ENCODE data around the gene FUT2. TPM values are rescaled to one million over a fixed set of nuclear protein-coding genes. Genes with fewer than 3 reads are reported as not detected.

The FUT2 gene
- total and polyA plus RNA-seq, 2 donors (not counting 1 experiment from before 2014, with no cell fraction given): not detected

DNA sequence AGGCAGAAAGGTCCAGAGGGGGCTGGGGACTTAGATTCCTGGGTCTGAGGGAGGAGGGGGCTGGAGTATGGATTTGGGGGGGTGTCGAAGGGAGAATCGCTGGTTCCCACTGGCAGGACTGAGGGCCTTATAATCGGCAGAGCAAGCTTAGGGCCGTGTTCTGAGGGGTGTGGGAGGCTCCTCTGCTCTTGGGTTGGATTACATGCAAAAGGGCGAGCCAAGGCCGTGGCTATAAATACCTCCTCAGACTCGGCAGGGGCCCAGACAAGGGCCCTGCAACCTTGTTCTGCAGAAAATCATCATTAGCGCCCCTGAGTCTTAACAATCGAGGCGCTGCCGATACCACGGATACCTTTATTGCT is 24.5 kb downstream of the FUT2 start:
- intact Hi-C loops (cut with micrococcal nuclease): loop anchor here (1.0 to 10.0 kb wide), 3 partner anchors 152 to 1305 kb away; partner anchors contain the start of genes PPP1R15A, SYNGR4, TMEM143 and VRK3
- peaks cover 18% of the 10 kb centered on the region for H3K4me1 Mint-ChIP-seq
- Histone ChIP-seq H3K27ac (ENCODE audit: low read length in 2 of 2) (no peak overlapping the region), H3K9me3 (ENCODE audit: control extremely low read depth in 1 of 3, control insufficient read depth in 2 of 3, insufficient read depth in 1 of 3, low read length in 2 of 3) (peaks cover 0 to 24% (median 6%) of the 10 kb centered on the region in 3 donors), H3K4me2 (replicated peaks; ENCODE audit: low read depth, low read length, poor library complexity, severe bottlenecking) (peak overlapping the region; percentile 91), H3K79me2 (ENCODE audit: control insufficient read depth, insufficient read depth, low read length) (no peaks in the 10 kb centered on the region), H3K4me1 (ENCODE audit: control insufficient read depth in 2 of 2, insufficient read depth in 2 of 2, low read length in 2 of 2) (peaks cover 7 to 23% of the 10 kb centered on the region in 2 donors), H3K27me3 (replicated peaks in 1 of 4; ENCODE audit: control extremely low read depth in 1 of 4, control insufficient read depth in 3 of 4, insufficient read depth in 4 of 4, low read length in 3 of 4) (no peaks in the 10 kb centered on the region), H4K20me1 (ENCODE audit: control insufficient read depth, insufficient read depth, low read length, poor library complexity, severe bottlenecking) (no peaks in the 10 kb centered on the region), H3K9ac (ENCODE audit: low read length) (peak overlapping the region; percentile 88), H3K36me3 (replicated peaks in 1 of 2; ENCODE audit: control extremely low read depth in 1 of 2, control insufficient read depth in 1 of 2, extremely low read depth in 1 of 2, insufficient read depth in 2 of 2, low read length in 1 of 2) (no peaks in the 10 kb centered on the region), H2AFZ (ENCODE audit: insufficient read depth, low read depth, low read length, poor library complexity, severe bottlenecking) (peak overlapping the region; percentile 91), H3K4me3 (ENCODE audit: control extremely low read depth in 1 of 5, extremely low read depth in 1 of 5, insufficient read depth in 1 of 5, low read depth in 2 of 5, low read length in 4 of 5) (peak overlapping the region in 2 of 5 experiments; percentile 61 to 91)
- WGBS (ENCODE audit: insufficient coverage): 39% methylated on average over 12 of the region's 12 CpGs
- DNase-seq (no peak), ATAC-seq (ENCODE audit: low read depth) (no peak)
- peak overlapping the region; percentile 98 for H3K27ac Mint-ChIP-seq
- POLR2A ChIA-PET: interaction anchor here (0.5 to 1.4 kb wide), 9 partner anchors 12 to 232 kb away, joined by 3 to 11 read pairs (median 3); no protein-coding TSS in a partner anchor
- CTCF ChIA-PET: interaction anchor here (0.5 to 2.0 kb wide), 3 partner anchors 19 to 74 kb away, joined by 3 to 6 read pairs (median 3); partner anchors contain the start of gene CA11
- no peak for TF ChIP-seq EZH2 (IDR thresholded peaks at IDR 0.05; ENCODE audit: borderline replicate concordance, insufficient read depth, low read depth, low read length, poor library complexity, severe bottlenecking)
- H3K27me3 Mint-ChIP-seq: no peaks in the 10 kb centered on the region
- peak overlapping the region; percentile 98 for H3K4me3 Mint-ChIP-seq
- H3K9me3 Mint-ChIP-seq (ENCODE audit: insufficient read depth): peaks cover 5% of the 10 kb centered on the region

DNA sequence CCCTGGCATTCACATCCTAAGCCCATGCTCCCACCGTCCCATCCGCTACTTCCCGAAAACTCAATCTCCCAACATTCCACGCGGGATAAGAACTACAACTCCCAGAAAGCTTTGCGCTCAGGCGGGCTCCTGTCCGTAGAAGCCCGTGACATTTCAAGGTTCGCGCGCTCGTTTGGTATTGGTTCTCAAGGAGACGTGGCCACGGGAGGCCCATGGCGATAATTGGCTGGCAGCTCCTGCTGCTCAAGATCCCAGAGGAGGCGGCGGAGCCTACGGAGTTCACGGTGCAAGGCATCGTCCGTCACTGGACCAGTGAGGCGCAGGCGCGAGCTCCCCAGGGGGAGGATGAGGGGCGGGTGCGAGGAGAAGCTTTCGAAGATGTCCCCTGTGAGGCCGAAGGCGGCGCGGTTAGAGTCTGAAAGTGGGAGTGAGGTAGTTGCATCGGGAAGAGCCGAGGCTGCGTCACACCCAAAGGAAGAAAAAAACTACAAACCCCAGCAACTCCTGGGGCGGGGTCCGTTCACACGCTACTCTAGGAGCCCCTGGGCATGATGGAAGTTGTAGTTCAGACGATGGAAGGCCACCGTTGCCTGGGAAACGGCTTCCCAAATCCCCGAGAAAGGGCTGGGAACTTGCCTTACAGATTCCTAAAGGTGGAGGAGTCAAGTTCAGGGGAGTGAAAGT is 25.0 kb downstream of the FUT2 start:
- Histone ChIP-seq H3K4me2 (replicated peaks; ENCODE audit: low read depth, low read length, poor library complexity, severe bottlenecking) (peak overlapping the region; percentile 91), H3K27ac (ENCODE audit: low read length in 2 of 2) (peak overlapping the region; percentile 92 to 93), H3K36me3 (replicated peaks in 1 of 2; ENCODE audit: control extremely low read depth in 1 of 2, control insufficient read depth in 1 of 2, extremely low read depth in 1 of 2, insufficient read depth in 2 of 2, low read length in 1 of 2) (no peaks in the 10 kb centered on the region), H4K20me1 (ENCODE audit: control insufficient read depth, insufficient read depth, low read length, poor library complexity, severe bottlenecking) (no peaks in the 10 kb centered on the region), H3K27me3 (replicated peaks in 1 of 4; ENCODE audit: control extremely low read depth in 1 of 4, control insufficient read depth in 3 of 4, insufficient read depth in 4 of 4, low read length in 3 of 4) (no peaks in the 10 kb centered on the region), H3K4me1 (ENCODE audit: control insufficient read depth in 2 of 2, insufficient read depth in 2 of 2, low read length in 2 of 2) (peaks cover 10 to 25% of the 10 kb centered on the region in 2 donors), H3K9ac (ENCODE audit: low read length) (peak overlapping the region; percentile 88), H3K79me2 (ENCODE audit: control insufficient read depth, insufficient read depth, low read length) (no peaks in the 10 kb centered on the region), H3K9me3 (ENCODE audit: control extremely low read depth in 1 of 3, control insufficient read depth in 2 of 3, insufficient read depth in 1 of 3, low read length in 2 of 3) (peaks cover 0 to 28% (median 6%) of the 10 kb centered on the region in 3 donors), H2AFZ (ENCODE audit: insufficient read depth, low read depth, low read length, poor library complexity, severe bottlenecking) (peak overlapping the region; percentile 91), H3K4me3 (ENCODE audit: control extremely low read depth in 1 of 5, extremely low read depth in 1 of 5, insufficient read depth in 1 of 5, low read depth in 2 of 5, low read length in 4 of 5) (peak overlapping the region; percentile 47 to 91 (median 75))
- H3K9me3 Mint-ChIP-seq (ENCODE audit: insufficient read depth): peaks cover 9% of the 10 kb centered on the region
- H3K4me3 Mint-ChIP-seq: peak overlapping the region; percentile 98
- intact Hi-C loops (cut with micrococcal nuclease): loop anchor here (1.0 to 10.0 kb wide), 3 partner anchors 152 to 1304 kb away; partner anchors contain the start of genes PPP1R15A, SYNGR4, TMEM143 and VRK3
- ChIA-PET POLR2A (interaction anchor here (0.5 to 1.4 kb wide), 10 partner anchors 8 to 232 kb away, joined by 3 to 11 read pairs (median 3); no protein-coding TSS in a partner anchor), CTCF (interaction anchor here (0.5 to 2.0 kb wide), 3 partner anchors 18 to 731 kb away, joined by 3 to 6 read pairs (median 3); partner anchors contain the start of genes CA11 and PIH1D1)
- WGBS (ENCODE audit: insufficient coverage): 1% methylated on average over 33 of the region's 42 CpGs
- ATAC-seq (ENCODE audit: low read depth): peak; percentile 86
- no peak for TF ChIP-seq EZH2 (IDR thresholded peaks at IDR 0.05; ENCODE audit: borderline replicate concordance, insufficient read depth, low read depth, low read length, poor library complexity, severe bottlenecking)
- peak overlapping the region; percentile 98 for H3K27ac Mint-ChIP-seq
- peak; percentile 93 for DNase-seq
- peaks cover 21% of the 10 kb centered on the region for H3K4me1 Mint-ChIP-seq
- no peaks in the 10 kb centered on the region for H3K27me3 Mint-ChIP-seq
